PC-3 (cell line): ENCODE data around the gene TTC7B.

Experiments used
- EZH2phosphoT487 ChIP-seq: fragments of 300-600 bp; sonication (generic); IDR thresholded peaks from 2 replicates; pipeline ENCODE4 v1.6.1; 2018; ENCODE audit warnings: mild to moderate bottlenecking, antibody characterized with exemption, low read length, borderline replicate concordance
- TF ChIP-seq, protein P1 (sequence below): fragments of 300-600 bp; sonication (generic); conservative IDR thresholded peaks from 2 replicates; pipeline ENCODE4 v1.5.1; 2017; ENCODE audit warnings: antibody characterized with exemption, low read depth, mild to moderate bottlenecking, low read length

DNA sequence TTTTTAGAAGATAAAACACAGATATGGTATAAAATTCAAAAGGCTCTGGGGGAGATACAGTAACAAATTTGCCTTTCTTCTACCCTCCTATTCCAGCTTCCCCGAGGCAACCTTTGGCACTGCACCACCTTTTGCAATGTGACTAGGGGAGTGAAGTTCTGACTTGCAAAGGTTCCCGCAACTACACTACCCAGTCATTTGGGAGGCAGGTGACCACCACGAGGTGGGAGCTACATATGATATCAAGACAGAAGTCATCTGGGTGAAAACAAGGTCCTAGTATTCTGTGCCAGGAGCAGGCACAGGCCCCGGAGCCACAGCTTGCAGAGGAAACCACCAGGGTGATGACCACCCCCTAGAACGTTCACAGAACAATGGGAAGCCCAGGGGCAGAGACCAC, 141.5 kb downstream of the TTC7B start:
- no peak for TF ChIP-seq EZH2phosphoT487
- TF ChIP-seq, protein P1, sequence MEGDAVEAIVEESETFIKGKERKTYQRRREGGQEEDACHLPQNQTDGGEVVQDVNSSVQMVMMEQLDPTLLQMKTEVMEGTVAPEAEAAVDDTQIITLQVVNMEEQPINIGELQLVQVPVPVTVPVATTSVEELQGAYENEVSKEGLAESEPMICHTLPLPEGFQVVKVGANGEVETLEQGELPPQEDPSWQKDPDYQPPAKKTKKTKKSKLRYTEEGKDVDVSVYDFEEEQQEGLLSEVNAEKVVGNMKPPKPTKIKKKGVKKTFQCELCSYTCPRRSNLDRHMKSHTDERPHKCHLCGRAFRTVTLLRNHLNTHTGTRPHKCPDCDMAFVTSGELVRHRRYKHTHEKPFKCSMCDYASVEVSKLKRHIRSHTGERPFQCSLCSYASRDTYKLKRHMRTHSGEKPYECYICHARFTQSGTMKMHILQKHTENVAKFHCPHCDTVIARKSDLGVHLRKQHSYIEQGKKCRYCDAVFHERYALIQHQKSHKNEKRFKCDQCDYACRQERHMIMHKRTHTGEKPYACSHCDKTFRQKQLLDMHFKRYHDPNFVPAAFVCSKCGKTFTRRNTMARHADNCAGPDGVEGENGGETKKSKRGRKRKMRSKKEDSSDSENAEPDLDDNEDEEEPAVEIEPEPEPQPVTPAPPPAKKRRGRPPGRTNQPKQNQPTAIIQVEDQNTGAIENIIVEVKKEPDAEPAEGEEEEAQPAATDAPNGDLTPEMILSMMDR: no peak
